ENCODE data around the gene PEMT.
"Not testable (repeated sequence)": the region's sequence is repeated elsewhere in the genome, so short reads cannot be mapped to it uniquely, and the experiment has no call there.

PEMT gene, protein sequence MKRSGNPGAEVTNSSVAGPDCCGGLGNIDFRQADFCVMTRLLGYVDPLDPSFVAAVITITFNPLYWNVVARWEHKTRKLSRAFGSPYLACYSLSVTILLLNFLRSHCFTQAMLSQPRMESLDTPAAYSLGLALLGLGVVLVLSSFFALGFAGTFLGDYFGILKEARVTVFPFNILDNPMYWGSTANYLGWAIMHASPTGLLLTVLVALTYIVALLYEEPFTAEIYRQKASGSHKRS

DNA sequence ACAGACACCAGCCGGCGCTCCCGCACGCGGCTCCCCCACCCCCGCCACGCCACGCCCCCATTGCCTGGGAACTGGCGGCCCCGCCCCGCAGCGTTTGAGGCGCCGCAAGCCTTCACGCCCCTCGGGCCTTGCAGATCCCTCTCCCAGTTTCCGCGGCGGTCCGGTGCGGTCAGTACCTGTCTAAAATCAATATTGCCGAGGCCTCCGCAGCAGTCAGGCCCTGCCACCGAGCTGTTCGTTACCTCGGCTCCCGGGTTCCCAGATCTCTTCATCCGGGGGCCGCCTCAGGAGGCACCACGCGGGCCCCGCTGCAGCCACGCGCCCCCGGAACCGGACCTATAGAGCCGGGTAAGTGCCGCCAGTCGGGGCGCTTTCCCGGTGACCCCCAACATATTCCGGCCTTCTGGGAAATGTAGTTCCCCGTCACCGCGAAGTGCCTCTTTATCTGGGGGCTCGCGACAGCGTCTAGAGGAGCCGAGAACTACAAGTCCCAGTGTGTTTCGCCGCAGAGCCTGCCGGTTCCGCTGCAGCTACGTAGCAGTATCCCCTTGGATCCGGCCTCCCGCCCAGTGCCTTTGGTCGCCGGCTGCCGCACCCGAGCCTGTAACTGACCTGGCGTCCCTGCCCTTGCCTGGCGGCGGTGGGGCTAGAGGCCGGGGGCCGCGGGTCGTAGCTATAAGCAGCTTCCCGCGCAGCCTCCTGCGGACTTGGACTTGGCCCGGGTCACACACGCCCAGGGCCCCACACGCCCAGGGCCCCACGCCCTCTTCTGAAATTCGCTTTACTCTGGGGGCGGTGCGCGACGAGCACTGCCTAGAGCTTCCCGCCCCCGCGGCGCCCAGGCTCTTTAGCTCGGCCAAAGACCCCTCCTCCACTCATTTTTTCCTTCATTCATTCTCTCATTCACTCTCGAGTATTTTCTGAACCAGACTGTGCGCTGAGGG, at the start of gene PEMT:
PEMT (minus strand) TSS at position 354 of the 944 bp plus-strand sequence; CDS start at position 272, 82 bp downstream.
- DNase-seq (ENCODE audit: low read depth) = peak; percentile 99
- peak within 1 kb of the TSS; percentile 91 for H3K4me3 ChIP-seq (ENCODE audit: low read depth, low read length)
- TF ChIP-seq, protein P1, sequence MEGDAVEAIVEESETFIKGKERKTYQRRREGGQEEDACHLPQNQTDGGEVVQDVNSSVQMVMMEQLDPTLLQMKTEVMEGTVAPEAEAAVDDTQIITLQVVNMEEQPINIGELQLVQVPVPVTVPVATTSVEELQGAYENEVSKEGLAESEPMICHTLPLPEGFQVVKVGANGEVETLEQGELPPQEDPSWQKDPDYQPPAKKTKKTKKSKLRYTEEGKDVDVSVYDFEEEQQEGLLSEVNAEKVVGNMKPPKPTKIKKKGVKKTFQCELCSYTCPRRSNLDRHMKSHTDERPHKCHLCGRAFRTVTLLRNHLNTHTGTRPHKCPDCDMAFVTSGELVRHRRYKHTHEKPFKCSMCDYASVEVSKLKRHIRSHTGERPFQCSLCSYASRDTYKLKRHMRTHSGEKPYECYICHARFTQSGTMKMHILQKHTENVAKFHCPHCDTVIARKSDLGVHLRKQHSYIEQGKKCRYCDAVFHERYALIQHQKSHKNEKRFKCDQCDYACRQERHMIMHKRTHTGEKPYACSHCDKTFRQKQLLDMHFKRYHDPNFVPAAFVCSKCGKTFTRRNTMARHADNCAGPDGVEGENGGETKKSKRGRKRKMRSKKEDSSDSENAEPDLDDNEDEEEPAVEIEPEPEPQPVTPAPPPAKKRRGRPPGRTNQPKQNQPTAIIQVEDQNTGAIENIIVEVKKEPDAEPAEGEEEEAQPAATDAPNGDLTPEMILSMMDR (conservative IDR thresholded peaks at IDR 0.05; ENCODE audit: low read depth, low read length) = no peak

DNA sequence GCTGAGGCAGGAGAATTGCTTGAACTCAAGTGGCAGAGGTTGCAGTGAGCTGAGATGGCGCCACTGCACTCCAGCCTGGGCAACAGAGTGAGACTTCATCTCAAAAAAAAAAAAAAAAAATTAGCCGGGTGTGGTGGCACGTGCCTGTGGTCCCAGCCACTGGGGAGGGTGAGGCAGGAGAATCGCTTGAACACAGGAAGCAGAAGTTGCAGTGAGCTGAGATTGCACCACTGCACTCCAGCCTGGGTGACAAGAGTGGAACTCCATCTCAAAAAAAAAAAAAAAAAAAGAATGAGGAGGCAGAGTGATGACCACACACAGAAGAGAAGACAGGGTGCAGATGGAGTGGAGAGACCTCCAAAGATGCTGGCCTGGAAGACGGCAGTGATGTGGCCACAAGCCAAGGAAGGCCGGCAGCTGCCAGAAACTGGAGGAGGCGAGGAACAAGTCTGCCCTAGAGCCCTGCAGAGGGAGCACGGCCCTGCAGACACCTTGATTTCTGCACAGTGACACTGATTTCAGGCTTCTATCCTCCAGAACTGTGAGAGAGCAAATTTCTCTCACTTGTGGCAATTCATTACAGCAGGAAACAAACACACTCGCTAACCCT, 48.3 kb upstream of the PEMT start:
- H3K4me3 ChIP-seq (ENCODE audit: low read depth, low read length); DNase-seq (ENCODE audit: low read depth): not testable (repeated sequence)

DNA sequence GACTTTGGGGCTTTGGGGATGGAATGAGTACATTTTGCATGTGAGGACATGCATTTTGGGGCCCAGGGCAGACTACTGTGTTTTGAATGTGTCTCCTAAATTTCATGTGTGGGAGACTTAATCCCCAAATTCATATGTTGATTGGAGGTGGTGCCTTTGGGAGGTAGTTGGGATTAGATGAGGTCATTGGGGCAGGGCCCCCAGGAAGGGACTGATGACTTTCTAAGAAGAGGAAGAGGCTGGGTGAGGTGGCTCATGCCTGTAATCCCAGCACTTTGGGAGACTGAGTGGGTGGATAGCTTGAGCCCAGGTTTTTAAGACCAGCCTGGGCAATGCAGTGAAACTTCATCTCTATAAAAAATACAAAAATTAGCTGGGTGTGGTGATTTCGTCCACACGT, 47.0 kb upstream of the PEMT start:
- TF ChIP-seq, protein P1 (conservative IDR thresholded peaks at IDR 0.05; ENCODE audit: low read depth, low read length) = no peak

DNA sequence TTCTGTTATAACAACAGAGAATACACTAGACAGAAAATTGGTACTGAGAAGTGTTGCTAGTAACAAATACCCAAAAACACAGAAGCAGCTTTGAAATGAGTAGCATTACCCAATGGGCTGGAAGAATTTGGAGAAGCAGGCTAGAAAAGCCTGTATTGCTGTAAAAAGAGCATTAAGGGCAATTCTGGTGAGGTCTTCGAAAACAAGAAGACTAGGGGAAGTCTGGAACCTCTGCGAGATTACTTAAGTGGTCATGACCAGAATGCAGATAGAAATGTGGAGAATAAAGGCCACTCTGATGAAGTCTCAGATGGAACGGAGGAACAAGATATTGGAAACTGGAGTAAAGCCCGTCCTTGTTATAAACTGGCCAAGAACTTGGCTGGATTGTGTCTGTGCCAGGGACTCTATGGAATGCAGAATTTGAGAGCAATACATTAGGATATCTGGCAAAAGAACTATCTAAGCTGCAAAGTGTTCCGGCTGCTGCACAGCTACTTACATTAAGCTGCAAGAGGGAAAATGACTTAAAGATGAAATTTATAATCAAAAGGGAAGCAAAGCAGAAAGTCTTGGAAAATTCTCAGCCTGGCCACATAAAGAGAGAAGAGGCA, 44.9 kb upstream of the PEMT start:
- H3K4me3 ChIP-seq (ENCODE audit: low read depth, low read length) = no peak overlapping the region
- TF ChIP-seq, protein P1 (conservative IDR thresholded peaks at IDR 0.05; ENCODE audit: low read depth, low read length) = no peak
- peak; percentile 6 for DNase-seq (ENCODE audit: low read depth)

More for the DNA sequence above, 47.0 kb upstream of the PEMT start:
- no peak for DNase-seq (ENCODE audit: low read depth)
- H3K4me3 ChIP-seq (ENCODE audit: low read depth, low read length) = no peak overlapping the region

DNA sequence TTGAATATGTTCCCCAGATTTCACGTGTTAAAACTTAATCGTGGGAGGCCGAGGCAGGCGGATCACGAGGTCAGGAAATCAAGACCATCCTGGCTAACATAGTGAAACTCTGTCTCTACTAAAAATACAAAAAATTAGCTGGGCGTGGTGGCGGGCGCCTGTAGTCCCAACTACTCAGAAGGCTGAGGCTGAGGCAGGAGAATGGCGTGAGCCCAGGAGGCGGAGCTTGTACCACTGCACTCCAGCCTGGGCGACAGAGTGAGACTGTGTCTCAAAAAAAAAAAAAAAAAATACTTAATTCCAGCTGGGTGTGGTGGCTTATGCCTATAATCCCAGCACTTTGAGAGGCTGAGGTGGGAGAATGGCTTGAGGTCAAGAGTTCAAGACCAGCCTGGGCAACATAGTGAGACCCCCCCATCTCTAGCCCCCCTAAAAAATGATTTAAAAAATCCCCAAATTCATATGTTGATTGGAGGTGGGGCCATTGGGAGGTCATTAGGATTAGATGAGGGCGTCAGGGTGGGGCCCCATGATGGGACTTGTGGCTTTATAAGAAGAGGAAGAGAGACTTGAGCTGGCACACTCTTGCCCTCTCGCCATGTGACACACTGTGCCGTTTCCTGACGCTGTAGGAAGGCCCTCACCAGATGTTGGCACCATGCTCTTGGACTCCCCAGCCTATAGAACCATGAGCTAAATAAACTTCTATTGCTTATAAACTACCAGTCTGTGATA, 44.2 kb upstream of the PEMT start:
- DNase-seq (ENCODE audit: low read depth); H3K4me3 ChIP-seq (ENCODE audit: low read depth, low read length): not testable (repeated sequence)

DNA sequence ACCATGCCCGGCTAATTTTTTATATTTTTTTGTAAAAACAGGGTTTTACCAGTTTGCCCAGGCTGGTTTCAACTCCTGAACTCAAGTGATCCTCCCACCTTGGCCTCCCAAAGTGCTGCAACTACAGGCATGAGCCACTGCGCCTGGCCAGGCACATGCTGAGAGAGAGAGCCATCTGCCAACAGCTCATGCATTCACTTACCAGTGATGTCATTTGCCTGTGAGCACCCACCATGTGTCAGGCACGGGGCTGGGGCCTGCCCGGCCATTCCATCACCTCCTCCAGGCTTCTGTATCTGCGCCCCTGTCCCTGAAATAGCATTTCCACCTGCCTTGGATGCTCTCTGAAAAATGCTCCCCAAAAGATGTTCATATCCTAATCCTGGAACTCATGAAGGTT, 43.6 kb upstream of the PEMT start:
- DNase-seq (ENCODE audit: low read depth) = no peak
- TF ChIP-seq, protein P1 (conservative IDR thresholded peaks at IDR 0.05; ENCODE audit: low read depth, low read length) = no peak
- H3K4me3 ChIP-seq (ENCODE audit: low read depth, low read length) = no peak overlapping the region

DNA sequence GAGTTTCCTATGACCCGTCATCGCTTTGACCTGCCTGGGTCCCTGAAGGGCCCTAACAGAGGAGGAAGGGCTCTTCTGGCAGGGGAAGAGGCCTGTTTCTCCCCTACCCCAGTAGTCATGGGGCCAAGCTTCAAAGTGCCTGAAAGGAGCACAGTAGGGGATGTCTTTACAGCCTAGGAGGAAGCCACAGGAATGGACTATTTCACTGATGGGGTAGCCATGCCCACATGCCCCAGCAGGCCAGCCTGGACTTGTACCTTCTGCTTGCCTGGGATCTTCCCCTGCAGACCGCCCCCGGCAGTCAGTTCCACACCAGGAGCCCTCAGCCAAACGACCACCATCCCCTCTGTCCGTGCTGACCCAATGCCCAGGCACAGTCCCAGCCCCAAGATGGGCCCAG, 41.8 kb upstream of the PEMT start:
- H3K4me3 ChIP-seq (ENCODE audit: low read depth, low read length) = no peak overlapping the region
- DNase-seq (ENCODE audit: low read depth) = no peak
- TF ChIP-seq, protein P1 (conservative IDR thresholded peaks at IDR 0.05; ENCODE audit: low read depth, low read length) = no peak

DNA sequence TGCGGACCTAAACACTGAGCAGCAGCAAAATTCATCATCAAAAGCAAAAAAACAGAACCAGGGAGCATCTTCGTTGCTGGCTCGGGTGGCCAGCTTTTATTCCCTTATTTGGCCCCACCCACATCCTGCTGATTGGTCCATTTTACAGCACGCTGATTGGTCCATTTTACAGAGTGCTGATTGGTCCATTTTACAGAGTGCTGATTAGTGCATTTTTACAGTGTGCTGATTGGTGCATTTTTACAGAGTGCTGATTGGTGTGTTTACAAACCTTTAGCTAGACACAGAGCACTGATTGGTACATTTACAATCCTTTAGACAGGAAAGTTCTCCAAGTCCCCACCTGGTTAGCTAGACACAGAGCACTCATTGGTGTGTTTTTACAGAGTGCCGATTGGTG, 41.2 kb upstream of the PEMT start:
- DNase-seq (ENCODE audit: low read depth) = not testable (repeated sequence)

More for the DNA sequence above, 41.2 kb upstream of the PEMT start:
- not testable (repeated sequence) for H3K4me3 ChIP-seq (ENCODE audit: low read depth, low read length)
